K562 (cell line): ENCODE data around the gene EPHB4. TPM values are rescaled to one million over a fixed set of nuclear protein-coding genes. Genes with fewer than 3 reads are reported as not detected.

Experiments used
- BMI1 ChIP-seq: fragments of 150-350 bp; IDR thresholded peaks from 2 replicates; pipeline ENCODE4 v1.6.1; 2014; ENCODE audit warnings: low read length
- CHD7 ChIP-seq: fragments of 200-600 bp; sonication (generic); IDR thresholded peaks from one replicate; pipeline ENCODE4 v1.6.1; 2012; ENCODE audit warnings: mild to moderate bottlenecking, low read depth, low read length, inconsistent platforms
- HIVEP1 ChIP-seq: fragments of 250-450 bp; sonication (Bioruptor Pico); IDR thresholded peaks from 2 replicates; pipeline ENCODE4 v1.4.0; 2020; ENCODE audit warnings: mild to moderate bottlenecking
- JUN ChIP-seq, 2 experiments: sonication (generic) in 1 of 2; formaldehyde crosslinking in 1 of 2; IDR thresholded peaks; 2 replicates each; pipeline versions ENCODE4 v1.6.1 to v1.8.0; 2012 to 2022; ENCODE audit warnings: borderline replicate concordance in 2 of 2, mild to moderate bottlenecking in 2 of 2, improper control_type of control experiment in 1 of 2, low read depth in 1 of 2, low read length in 1 of 2, missing genetic modification reagents in 1 of 2
- KHSRP ChIP-seq: fragments of 450-650 bp; IDR thresholded peaks from 2 replicates; pipeline ENCODE4 v1.6.1; 2017
- MEF2D ChIP-seq: conservative IDR thresholded peaks from 2 replicates; pipeline ENCODE4 v1.6.1; 2016; ENCODE audit warnings: low read depth, missing genetic modification characterization, missing compliant biosample characterization
- NR4A1 ChIP-seq, 2 experiments: fragments of 250-450 bp in 1 of 2; fragments of 450-650 bp in 1 of 2; sonication (Bioruptor Pico) in 1 of 2; IDR thresholded peaks; 2 replicates each; pipeline versions ENCODE4 v1.4.0 to v1.6.1; 2016 to 2020; ENCODE audit warnings: mild to moderate bottlenecking in 2 of 2, missing compliant biosample characterization in 1 of 2, missing genetic modification characterization in 1 of 2, moderate library complexity in 1 of 2
- PHF8 ChIP-seq: fragments of 200-600 bp; sonication (generic); IDR thresholded peaks from 2 replicates; pipeline ENCODE4 v1.6.1; 2012; ENCODE audit warnings: mixed run types, mild to moderate bottlenecking, inconsistent platforms, low read length, moderate library complexity, borderline replicate concordance
- PRMT5 ChIP-seq: sonication (generic); formaldehyde crosslinking; IDR thresholded peaks from 2 replicates; pipeline ENCODE4 v1.5.0; 2020; ENCODE audit warnings: missing genetic modification reagents
- ZBTB2 ChIP-seq: fragments of 450-650 bp; IDR thresholded peaks from 2 replicates; pipeline ENCODE4 v1.6.1; 2016; ENCODE audit warnings: antibody characterized with exemption
- ZFPM2 ChIP-seq: fragments of 250-450 bp; sonication (Bioruptor Pico); IDR thresholded peaks from 2 replicates; pipeline ENCODE4 v1.5.1; 2022; ENCODE audit warnings: mild to moderate bottlenecking
- ZKSCAN1 ChIP-seq: fragments of 150-350 bp; IDR thresholded peaks from 2 replicates; pipeline ENCODE4 v1.6.1; 2016; ENCODE audit warnings: low read depth, low read length
- ZNF224 ChIP-seq: sonication (generic); formaldehyde crosslinking; IDR thresholded peaks from 2 replicates; pipeline ENCODE4 v1.8.0; 2022; ENCODE audit warnings: mild to moderate bottlenecking, missing genetic modification reagents
- ZZZ3 ChIP-seq: fragments of 450-650 bp; IDR thresholded peaks from 2 replicates; pipeline ENCODE4 v1.6.1; 2016; ENCODE audit warnings: antibody characterized with exemption, mild to moderate bottlenecking, moderate library complexity
- polyA plus RNA-seq, 8 experiments: library from polyadenylated mRNA; depleted of rRNA in 4 of 8; stranded (reverse) in 5 of 8; unstranded in 3 of 8; fragments of >200 nt; fragmentation: Nextera tagmentation in 2 of 8; fragmentation: Illumina TruSeq in 1 of 8; extraction: Ambion mirVana in 2 of 8; extraction: Trizol in 1 of 8; gene quantifications; 2 replicates each; pipeline versions ENCODE4 v1.2.1 to v1.2.3, GENCODE V29; 2011 to 2014; ENCODE audit warnings: inconsistent platforms in 1 of 8, missing spikeins in 1 of 8
- total RNA-seq, 7 experiments: library from RNA; depleted of rRNA in 6 of 7; stranded (reverse); fragments of >200 nt in 6 of 7; fragmentation: Illumina TruSeq in 2 of 7; extraction: Trizol in 2 of 7; gene quantifications; 2 replicates each; pipeline versions ENCODE4 v1.2.1 to v1.2.3, GENCODE V29; 2011 to 2021; ENCODE audit warnings: low replicate concordance in 1 of 7

EPHB4 gene
- total and polyA plus RNA-seq, 9 of the 15 experiments (the other 6 are each of a cell fraction or from before 2014, with no cell fraction given): 1.2 to 82.1 (median 37.9) TPM

- TF ChIP-seq CHD7 (no peak), ZKSCAN1 (peak; percentile 22; the same call in 1 of the 2 replicates), ZNF224 (no peak), PRMT5 (CRISPR knock-in tag) (no peak), BMI1 (no peak), PHF8 (no peak), JUN (IDR thresholded peaks at IDR 0.05; ENCODE audit: borderline replicate concordance, low read depth, low read length) (no peak), JUN (CRISPR knock-in tag; IDR thresholded peaks at IDR 0.05; ENCODE audit: borderline replicate concordance) (no peak), KHSRP (no peak), MEF2D (tag) (no peak), ZBTB2 (0 out of 2 replicates have a peak, but pooled peaks have one; percentile 55), NR4A1 (CRISPR knock-in tag; IDR thresholded peaks at IDR 0.05) (no peak), NR4A1 (tag; IDR thresholded peaks at IDR 0.05) (no peak), HIVEP1 (CRISPR knock-in tag) (no peak), ZZZ3 (no peak), ZFPM2 (no peak)
These were observed 1.9 kb upstream of the EPHB4 start (continued) for GRCh38 chr7:100829150-100829716.
